ENCODE data around the gene GPR84.

Gene GPR84

DNA sequence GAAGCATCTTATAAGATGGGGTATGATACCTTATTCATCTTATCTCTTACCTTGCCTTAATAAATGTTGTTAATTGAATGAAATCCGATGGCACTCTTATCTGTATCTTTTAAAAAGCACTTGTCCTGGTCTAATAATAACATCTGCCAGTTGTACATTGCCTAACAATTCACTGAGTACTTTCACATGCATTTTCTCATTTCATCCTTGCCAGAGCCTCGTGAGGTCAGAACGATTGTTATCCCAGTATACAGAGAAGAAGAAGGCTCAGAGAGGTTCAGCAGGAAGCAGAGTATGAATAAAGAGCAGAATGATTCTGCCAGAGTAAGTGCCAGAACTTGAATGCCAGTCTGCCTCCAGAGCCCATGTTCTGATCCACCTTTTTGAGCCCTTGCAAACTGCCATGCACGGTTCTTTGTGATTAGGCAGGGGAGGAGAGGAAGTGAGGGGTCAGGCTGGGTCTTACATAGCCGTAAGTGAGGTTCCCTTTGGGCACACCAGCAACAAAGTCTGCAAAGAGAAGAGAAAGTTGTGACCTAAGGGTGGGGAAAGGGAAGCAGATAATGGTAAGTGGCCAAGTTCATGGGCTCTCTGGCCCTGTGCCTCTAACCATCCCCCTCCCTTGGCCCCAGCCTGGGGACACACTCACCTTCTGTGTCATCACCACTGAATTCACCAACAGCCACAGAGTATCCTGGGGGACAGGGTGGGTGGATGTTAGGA is 43.1 kb upstream of the GPR84 start:
- no peak overlapping the region for H3K4me3 ChIP-seq (replicated peaks; ENCODE audit: low read depth, low read length)
- no peak for TF ChIP-seq CTCF (IDR thresholded peaks at IDR 0.05; ENCODE audit: low read depth, low read length, missing control alignments)
- no peak for DNase-seq (ENCODE audit: extremely low read depth, low read depth)

- TF ChIP-seq CTCF (IDR thresholded peaks at IDR 0.05; ENCODE audit: low read depth, low read length, missing control alignments): no peak
Observed at GRCh38 chr12:54405573-54405972, 41.3 kb upstream of the GPR84 start.

GRCh38 chr12:54405106-54405505 is 40.8 kb upstream of the GPR84 start:
- no peak overlapping the region for H3K4me3 ChIP-seq (replicated peaks; ENCODE audit: low read depth, low read length)
- no peak for DNase-seq (ENCODE audit: extremely low read depth, low read depth)
- TF ChIP-seq CTCF (IDR thresholded peaks at IDR 0.05; ENCODE audit: low read depth, low read length, missing control alignments): no peak

More at GRCh38 chr12:54405573-54405972, 41.3 kb upstream of the GPR84 start:
- DNase-seq (ENCODE audit: extremely low read depth, low read depth): no peak
- no peak overlapping the region for H3K4me3 ChIP-seq (replicated peaks; ENCODE audit: low read depth, low read length)

DNA sequence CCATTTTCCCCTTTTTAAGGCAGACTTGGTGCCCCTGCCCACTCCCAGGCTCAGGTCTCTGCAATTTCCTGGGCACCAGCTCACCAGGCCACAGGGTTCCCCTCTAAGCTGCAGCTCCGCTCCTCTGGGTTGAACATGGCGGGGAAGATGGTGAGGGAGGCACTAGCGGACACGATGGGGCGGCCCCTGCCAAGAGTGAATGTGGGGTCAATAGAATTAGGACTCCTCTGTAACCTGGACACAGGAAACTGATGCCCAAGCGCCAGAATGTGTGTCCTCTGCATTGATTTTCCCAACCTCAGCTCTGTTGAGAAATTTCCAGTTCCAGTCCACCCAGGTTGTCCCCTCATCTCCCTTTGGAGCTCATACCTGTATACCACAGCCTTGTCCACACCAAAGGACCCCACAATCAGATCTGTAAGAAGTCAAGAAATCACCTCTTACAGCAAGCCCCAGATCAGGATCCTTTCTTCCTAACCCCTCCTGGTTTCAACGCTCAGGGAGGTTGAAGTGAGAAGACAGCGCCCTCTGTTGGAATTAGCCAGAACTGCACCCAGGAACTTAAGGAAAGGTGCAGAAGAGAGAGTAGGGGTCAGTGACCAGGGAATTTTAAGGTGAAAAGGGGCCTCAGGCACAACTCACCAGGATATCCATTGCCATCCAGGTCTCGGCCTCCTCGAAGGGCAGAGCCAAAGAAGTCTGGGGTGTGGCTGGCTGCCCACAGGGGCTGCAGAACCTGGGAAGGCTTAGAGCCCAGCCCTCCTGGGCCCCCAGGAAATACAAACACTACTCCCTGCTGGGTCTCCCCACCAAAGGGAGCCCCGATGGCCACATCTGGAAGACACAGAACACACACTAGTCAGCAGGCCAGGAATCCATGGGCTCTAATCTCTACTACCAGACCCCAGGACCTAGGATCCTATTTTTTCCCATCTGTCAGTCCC is 40.0 kb upstream of the GPR84 start:
- H3K4me3 ChIP-seq (replicated peaks; ENCODE audit: low read depth, low read length): no peak overlapping the region
- no peak for DNase-seq (ENCODE audit: extremely low read depth, low read depth)
- peak; percentile 97 for TF ChIP-seq CTCF (IDR thresholded peaks at IDR 0.05; ENCODE audit: low read depth, low read length, missing control alignments)

- no peak overlapping the region for H3K4me3 ChIP-seq (replicated peaks; ENCODE audit: low read depth, low read length)
- no peak for DNase-seq (ENCODE audit: extremely low read depth, low read depth)
- no peak for TF ChIP-seq CTCF (IDR thresholded peaks at IDR 0.05; ENCODE audit: low read depth, low read length, missing control alignments)
Observed at GRCh38 chr12:54401119-54401518, 36.8 kb upstream of the GPR84 start.

- TF ChIP-seq CTCF (IDR thresholded peaks at IDR 0.05; ENCODE audit: low read depth, low read length, missing control alignments): peak; percentile 100
- H3K4me3 ChIP-seq (replicated peaks; ENCODE audit: low read depth, low read length): no peak overlapping the region
- DNase-seq (ENCODE audit: extremely low read depth, low read depth): no peak
Observed at GRCh38 chr12:54398995-54399793, 34.9 kb upstream of the GPR84 start.
